ENCODE data around the gene SKAP2. TPM values are rescaled to one million over a fixed set of nuclear protein-coding genes. Genes with fewer than 3 reads are reported as not detected.

SKAP2 gene
- total and polyA plus RNA-seq, 8 donors: 2.9 to 16.3 (median 4.6) TPM

GRCh38 chr7:26681819-26682418 is 182.5 kb downstream of the SKAP2 start:
- Histone ChIP-seq H3K4me3 (no peak overlapping the region), H3K27me3 (no peaks in the 10 kb centered on the region), H3K9me3 (no peaks in the 10 kb centered on the region), H3K4me1 (no peaks in the 10 kb centered on the region), H3K27ac (no peak overlapping the region), H3K36me3 (no peaks in the 10 kb centered on the region)
- 35 to 44% methylated on average over 3 of the region's 3 CpGs for whole genome bisulfite sequencing, 2 donors
- FAIRE-seq (no peak), ATAC-seq (peak in 2 of 4 donors; percentile 63 to 67), DNase-seq (no peak)
- intact Hi-C loops (cut with DNase I): no loop called here
- peak; percentile 30 to 77 (median 72) for TF ChIP-seq CTCF (IDR thresholded peaks at IDR 0.05)

GRCh38 chr7:26680587-26680986 is 183.8 kb downstream of the SKAP2 start:
- no peaks in the 10 kb centered on the region for H3K36me3 ChIP-seq
- H3K27ac ChIP-seq: no peak overlapping the region
- intact Hi-C loops (cut with DNase I): no loop called here
- no peak overlapping the region for H3K4me3 ChIP-seq
- no peaks in the 10 kb centered on the region for H3K27me3 ChIP-seq
- DNase-seq (no peak), ATAC-seq (no peak), FAIRE-seq (no peak)
- 93 to 99% methylated on average over 1 of the region's 1 CpG for WGBS, 2 donors
- H3K4me1 ChIP-seq: no peaks in the 10 kb centered on the region
- H3K9me3 ChIP-seq: no peaks in the 10 kb centered on the region
- no peak for TF ChIP-seq CTCF (IDR thresholded peaks at IDR 0.05)

GRCh38 chr7:26675143-26675887 is 189.1 kb downstream of the SKAP2 start:
- H3K36me3 ChIP-seq: no peaks in the 10 kb centered on the region
- H3K4me1 ChIP-seq: no peaks in the 10 kb centered on the region
- 90 to 91% methylated on average over 4 of the region's 4 CpGs for WGBS, 2 donors
- no peak for TF ChIP-seq CTCF (IDR thresholded peaks at IDR 0.05)
- intact Hi-C loops (cut with DNase I): loop anchor here in 2 of 3 donors (5.0 to 10.0 kb wide), 2 partner anchors 788 to 791 kb away; no protein-coding TSS in a partner anchor
- FAIRE-seq (no peak), DNase-seq (no peak), ATAC-seq (no peak)
- no peaks in the 10 kb centered on the region for H3K9me3 ChIP-seq
- no peaks in the 10 kb centered on the region for H3K27me3 ChIP-seq
- H3K4me3 ChIP-seq: no peak overlapping the region
- H3K27ac ChIP-seq: no peak overlapping the region

GRCh38 chr7:26673858-26674257 is 190.5 kb downstream of the SKAP2 start:
- DNase-seq (no peak), ATAC-seq (no peak), FAIRE-seq (no peak)
- H3K4me1 ChIP-seq: no peaks in the 10 kb centered on the region
- H3K27ac ChIP-seq: no peak overlapping the region
- WGBS, 2 donors: 91 to 97% methylated on average over 4 of the region's 4 CpGs
- no peak overlapping the region for H3K4me3 ChIP-seq
- intact Hi-C loops (cut with DNase I): loop anchor here in 1 of 3 donors (10.0 kb wide), 1 partner anchor 789 kb away; no protein-coding TSS in a partner anchor
- no peaks in the 10 kb centered on the region for H3K36me3 ChIP-seq
- H3K9me3 ChIP-seq: no peaks in the 10 kb centered on the region
- TF ChIP-seq CTCF (IDR thresholded peaks at IDR 0.05): no peak
- H3K27me3 ChIP-seq: no peaks in the 10 kb centered on the region

- no peaks in the 10 kb centered on the region for H3K4me1 ChIP-seq
- intact Hi-C loops (cut with DNase I): loop anchor here in 1 of 3 donors (10.0 kb wide), 1 partner anchor 788 kb away; no protein-coding TSS in a partner anchor
- no peak for FAIRE-seq
Observed at GRCh38 chr7:26673271-26673670, 191.1 kb downstream of the SKAP2 start.

More at GRCh38 chr7:26673271-26673670, 191.1 kb downstream of the SKAP2 start:
- no peak for TF ChIP-seq CTCF (IDR thresholded peaks at IDR 0.05)
- no peak overlapping the region for H3K4me3 ChIP-seq
- no peak for DNase-seq
- 68 to 72% methylated on average over 2 of the region's 2 CpGs for WGBS, 2 donors
- no peaks in the 10 kb centered on the region for H3K27me3 ChIP-seq
- H3K27ac ChIP-seq: no peak overlapping the region
- no peak for ATAC-seq
- H3K9me3 ChIP-seq: no peaks in the 10 kb centered on the region
- H3K36me3 ChIP-seq: no peaks in the 10 kb centered on the region

All from pancreas (tissue), 10 donors.